ENCODE results near the gene FAM170B. TPM values are rescaled to one million over a fixed set of nuclear protein-coding genes. Genes with fewer than 3 reads are reported as not detected.

Gene FAM170B
- polyA plus RNA-seq, 3 donors = not detected

DNA sequence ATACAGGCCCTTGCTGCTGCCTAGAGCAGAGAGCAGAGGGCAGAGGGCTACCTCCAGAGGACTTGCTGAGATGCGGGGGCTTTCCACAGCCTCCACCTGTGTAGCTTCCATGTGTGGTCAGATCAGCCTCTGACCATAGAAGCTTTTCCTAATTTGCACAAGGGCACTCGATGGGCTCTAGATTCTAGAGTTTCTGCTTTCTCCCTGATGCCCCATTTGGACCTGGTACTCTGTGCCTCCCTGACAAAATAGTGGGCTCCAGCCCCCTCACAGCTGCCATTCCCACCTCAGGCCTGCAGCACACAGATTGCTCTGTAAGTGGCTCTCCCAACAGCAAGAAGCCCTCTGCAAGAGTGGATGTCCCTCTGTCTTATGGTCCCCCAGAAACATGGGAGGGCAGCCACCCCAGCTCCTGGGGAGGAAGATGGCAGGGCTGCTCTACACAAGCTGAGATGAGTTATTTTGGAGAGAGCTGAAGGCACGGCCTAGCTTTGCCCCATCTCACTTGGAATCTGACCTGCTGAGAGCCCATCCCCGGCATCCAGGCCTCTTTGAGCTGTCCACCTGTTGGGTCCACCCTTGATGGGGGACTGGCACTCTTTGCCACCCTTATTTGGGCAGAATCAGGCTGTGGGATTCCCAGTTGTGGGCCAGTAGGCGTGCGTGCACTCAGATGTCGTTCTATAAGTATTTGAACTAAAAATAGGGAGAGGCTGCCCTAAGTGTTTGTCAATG, 37.7 kb upstream of the FAM170B start:
- no peak overlapping the region for H3K27ac ChIP-seq (ENCODE audit: low read depth, low read length)
- 71 to 88% (median 81%) methylated on average over 7 of the region's 7 CpGs for WGBS, 3 donors

DNA sequence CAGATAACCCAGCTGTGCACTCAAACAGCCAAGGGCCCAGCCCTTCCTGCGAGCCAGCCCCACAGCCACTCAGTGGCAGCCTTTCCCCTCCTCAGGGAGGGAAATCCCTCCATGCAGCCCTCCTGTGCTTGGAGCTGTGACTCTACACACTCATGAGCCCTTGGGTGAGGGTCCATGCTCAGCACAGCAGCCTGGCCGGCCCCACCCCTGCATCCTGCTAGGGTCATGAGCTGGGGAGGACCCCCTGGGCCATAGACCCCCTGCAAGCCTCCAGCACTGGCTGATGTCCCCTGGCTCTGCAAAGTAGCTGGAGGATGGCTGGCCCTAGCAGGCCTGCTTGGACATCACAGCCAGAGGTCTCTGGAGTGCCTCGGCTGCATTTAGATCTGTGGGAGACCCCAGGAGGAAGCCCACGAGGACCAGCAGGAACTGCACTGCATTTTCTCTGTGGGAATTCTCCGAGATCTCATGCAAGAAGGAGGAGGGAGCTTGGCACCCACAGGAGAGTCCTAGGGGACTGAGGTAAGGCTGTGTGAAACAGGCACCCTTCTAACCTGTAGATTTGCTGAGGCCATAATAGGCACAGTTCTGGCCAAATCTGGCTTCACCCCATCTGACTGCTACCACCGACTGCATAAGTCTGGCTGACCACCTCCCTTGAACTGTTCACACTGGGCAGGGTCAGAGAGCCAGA, 37.0 kb upstream of the FAM170B start:
- no peak overlapping the region for H3K27ac ChIP-seq (ENCODE audit: low read depth, low read length)
- WGBS, 3 donors = 72 to 81% (median 75%) methylated on average over 6 of the region's 6 CpGs

DNA sequence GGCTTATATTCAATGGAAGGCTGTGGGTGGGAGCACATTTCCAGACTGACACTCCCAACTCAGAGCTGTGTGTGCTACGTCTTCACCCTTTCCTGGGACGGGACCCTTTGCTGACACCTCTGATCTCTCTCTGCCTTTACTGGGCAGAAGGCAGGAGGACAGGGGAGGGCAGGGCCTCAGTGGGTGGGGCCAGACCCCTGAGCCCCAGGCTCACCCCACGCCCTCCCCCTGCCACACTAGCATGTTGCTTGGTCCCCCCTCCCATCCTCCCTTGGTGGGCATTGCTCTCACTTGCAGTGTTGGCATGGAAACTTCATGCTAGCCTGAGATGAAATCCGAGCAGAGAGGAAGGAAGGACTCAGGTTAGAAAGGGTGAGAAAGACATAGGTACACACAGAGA, 36.0 kb upstream of the FAM170B start:
- no peak overlapping the region for H3K27ac ChIP-seq (ENCODE audit: low read depth, low read length)
- WGBS, 3 donors = 59 to 85% (median 82%) methylated on average over 4 of the region's 4 CpGs

DNA sequence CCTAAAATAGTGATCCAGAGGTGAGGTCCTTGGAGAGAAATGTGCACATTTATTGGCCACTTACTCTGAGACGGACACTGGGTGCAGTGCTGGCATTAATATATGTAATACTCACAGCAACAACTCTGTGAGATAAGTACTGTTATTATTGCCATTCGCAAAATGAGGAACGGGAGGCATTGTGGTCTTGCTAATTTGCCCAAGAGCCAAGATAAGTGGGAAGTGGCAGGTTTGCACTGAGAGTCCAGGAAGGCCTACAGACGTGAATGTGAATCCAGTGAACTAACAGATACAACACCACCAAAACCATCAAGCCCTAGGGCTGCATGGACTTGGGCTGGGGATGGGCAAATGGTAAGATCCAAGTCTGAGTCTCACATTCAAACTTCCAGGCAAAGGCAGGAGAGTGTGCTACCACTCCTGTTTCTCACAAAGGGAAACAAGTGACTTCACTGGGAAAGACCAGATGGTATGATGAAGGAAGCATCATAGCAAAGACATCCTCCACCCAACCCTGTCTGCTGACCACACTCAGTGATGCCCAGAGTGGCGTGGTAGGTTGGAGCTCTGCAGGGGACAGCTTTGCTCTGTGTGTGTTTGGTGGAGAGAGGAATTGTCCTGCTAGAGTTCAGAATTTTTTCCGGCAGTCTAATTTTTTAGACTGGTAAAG, 35.1 kb upstream of the FAM170B start:
- 73 to 82% (median 77%) methylated on average over 6 of the region's 6 CpGs for WGBS, 3 donors
- no peak overlapping the region for H3K27ac ChIP-seq (ENCODE audit: low read depth, low read length)

DNA sequence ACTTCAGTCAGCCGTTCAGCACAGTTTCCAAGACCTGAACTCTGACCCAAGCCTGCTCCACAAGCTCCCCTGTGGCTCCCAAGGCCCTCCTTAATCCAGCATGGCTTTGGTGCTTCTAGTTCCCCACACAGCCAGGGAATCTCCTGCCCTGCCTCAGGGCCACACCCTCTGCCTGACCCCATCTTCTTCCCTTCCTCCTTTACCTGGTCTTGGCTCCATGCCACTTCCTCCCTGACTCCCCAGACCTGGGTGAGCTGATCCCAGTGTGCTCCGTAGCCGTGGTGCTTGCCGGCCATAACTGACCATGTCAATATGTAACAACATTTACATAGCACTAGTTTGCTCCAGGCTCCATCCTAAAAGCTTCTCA, 34.3 kb upstream of the FAM170B start:
- 75 to 88% (median 81%) methylated on average over 4 of the region's 4 CpGs for WGBS, 3 donors
- H3K27ac ChIP-seq (ENCODE audit: low read depth, low read length) = no peak overlapping the region

DNA sequence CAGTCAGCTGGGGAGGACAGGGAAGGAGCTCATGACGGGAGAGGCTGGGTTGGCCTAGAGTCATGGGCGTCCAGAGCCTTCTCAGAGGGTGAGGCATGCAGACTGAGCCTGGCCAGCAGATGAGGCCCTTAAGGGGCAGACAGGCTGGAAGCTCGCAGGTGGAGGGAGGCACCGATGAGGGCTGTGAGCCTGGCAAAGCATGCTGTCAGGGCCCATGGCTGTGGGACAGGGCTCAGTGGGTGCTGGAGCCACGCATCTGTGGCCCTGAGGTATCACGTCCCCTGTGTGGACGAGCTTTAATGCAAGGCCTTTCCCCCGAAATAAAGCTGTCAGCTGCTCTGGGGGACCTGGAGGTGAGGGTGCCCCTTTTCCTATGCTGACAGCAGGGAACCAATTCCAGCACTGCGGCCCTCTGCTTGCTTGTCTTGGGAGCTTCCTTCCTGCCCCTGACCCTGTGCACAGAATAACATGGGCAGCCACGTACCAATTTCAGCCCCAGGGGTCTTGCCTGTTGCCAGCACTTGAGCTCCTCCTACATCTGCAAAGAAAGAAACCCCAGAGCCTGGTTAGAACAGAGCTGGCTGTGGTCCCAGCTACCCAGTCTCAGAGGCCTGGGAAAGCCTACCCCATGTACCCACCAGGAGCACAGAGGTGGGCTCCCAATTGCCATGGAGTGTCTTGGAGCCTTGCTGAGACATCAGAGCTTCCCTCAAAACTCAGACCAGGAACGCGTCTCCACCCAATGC, 33.8 kb upstream of the FAM170B start:
- H3K27ac ChIP-seq (ENCODE audit: low read depth, low read length) = no peak overlapping the region
- 77 to 88% (median 78%) methylated on average over 12 of the region's 12 CpGs for WGBS, 3 donors

DNA sequence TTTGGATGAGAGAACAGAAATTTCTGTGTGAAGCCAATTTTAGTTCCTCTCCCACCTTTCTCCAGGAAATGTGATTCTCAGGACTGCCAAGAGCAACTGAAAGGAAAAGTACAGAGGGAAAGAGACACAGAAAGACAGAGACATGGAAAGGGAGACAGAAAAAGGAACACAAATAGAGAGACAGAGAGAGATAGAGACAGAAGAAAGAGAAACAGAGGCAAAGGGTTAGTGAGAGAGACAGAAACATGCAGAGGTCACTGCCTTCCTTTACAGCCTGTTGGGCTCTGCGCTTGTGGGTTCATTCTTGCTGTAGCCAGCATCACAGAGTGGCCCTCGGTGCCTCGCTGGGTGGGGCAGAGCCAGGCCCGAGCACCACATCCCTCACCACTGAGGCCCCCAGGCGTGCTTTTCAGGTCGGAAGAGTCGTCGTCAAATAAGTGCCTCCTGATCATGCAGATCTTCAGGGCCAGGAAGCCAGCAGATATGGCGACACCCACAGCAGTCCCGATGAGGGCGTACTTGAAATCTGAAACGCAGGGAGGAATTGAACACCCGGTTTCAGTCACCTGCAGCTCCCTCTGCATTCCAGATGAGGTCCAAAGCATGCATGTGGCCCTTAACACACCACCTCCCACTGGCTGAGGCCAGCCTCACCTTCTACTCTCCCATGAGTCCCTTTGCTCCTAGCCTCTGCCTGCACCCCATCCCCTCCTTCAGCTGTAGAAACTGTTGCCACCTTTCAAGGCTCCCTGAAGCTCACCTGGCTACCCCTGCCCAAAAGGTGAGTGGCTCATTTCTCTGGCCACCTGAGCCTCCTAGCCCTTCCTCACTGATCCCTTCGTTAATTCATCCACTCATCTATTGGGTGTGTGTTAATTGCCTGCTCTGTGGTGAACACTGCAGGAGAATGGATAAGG, 32.9 kb upstream of the FAM170B start:
- H3K27ac ChIP-seq (ENCODE audit: low read depth, low read length) = no peak overlapping the region
- 71 to 90% (median 86%) methylated on average over 14 of the region's 14 CpGs for WGBS, 3 donors

DNA sequence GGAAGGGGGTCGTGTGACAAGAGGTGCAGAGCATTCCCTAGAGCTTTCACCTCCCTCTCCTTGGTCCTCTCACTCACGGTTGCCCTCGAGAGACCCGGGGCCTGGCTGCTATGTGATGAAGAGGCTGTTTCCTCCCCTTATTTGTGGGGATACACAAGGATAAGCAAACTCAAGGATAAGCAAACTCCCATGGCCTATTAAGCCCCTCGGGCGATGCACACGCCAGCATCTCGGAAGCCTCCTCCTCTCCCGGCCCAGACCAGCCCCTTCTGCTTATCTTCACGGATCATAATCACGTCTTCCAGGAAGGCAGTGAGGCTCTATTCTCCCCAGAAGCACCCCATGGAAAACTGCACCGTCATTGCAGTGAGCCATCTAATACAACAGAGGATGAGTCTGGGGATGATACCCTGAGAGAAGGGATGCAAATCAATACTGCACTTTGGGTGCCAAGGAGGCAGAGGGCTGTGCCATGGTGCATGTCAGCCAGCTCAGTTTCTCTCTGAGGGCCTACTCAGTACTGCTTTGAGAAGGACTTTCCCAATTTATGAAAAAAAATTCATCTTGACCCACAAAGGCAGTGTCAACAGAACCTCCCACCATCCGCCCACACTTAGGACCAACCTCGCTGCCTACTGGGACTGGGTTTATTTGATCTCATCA, 32.1 kb upstream of the FAM170B start:
- WGBS, 3 donors = 76 to 89% (median 88%) methylated on average over 14 of the region's 14 CpGs
- H3K27ac ChIP-seq (ENCODE audit: low read depth, low read length) = no peak overlapping the region

DNA sequence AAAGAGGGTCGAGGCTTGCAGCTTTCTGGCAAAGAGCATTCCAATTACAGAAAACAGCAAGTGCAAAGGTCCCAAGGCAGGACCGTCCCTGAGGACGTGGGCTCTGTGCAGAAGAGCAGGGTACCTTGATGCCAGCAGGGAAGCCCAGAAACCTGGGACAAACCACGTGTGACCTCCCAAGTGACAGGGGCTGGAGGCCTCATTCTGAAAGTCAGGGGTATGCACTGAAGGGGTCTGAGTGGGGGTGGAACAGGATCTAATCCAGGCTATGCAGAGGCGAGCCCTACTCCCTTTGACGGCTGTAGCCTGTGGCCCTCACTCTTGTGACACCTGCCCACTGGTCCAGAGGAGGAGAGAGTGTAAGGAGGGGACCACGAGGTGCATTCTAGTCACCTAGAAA, 31.4 kb upstream of the FAM170B start:
- 73 to 90% (median 84%) methylated on average over 7 of the region's 7 CpGs for WGBS, 3 donors
- no peak overlapping the region for H3K27ac ChIP-seq (ENCODE audit: low read depth, low read length)

DNA sequence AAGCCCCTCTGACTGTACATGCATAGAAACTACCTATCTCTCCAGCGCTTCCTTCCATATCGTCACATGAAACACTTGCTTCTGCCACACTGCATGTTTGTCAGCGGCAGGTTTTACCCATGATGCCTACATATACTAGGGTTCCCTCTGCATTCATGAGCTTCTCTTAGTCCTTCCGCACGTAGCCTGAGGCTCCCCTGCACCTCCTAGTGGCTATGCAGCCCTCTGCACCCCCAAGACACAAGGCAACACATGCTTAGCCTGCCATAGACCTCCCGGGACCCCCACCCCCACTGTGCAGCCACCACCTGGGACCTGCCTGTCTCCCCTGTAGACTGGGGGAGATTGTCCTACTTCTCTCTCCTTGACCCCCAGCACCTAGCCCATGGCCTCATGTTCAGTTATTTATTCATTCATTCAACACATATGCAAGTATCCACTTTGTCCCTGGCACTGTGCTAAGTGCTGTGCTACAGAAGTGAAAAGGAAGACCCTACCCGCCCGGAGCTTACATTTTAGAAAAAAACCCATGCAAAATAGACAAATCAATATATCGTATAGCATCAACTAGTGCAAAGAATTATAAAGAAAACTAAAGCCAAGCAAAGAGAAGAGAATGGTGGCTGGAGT, 30.9 kb upstream of the FAM170B start:
- WGBS, 3 donors = 49 to 63% (median 57%) methylated on average over 9 of the region's 9 CpGs
- H3K27ac ChIP-seq (ENCODE audit: low read depth, low read length) = no peak overlapping the region

DNA sequence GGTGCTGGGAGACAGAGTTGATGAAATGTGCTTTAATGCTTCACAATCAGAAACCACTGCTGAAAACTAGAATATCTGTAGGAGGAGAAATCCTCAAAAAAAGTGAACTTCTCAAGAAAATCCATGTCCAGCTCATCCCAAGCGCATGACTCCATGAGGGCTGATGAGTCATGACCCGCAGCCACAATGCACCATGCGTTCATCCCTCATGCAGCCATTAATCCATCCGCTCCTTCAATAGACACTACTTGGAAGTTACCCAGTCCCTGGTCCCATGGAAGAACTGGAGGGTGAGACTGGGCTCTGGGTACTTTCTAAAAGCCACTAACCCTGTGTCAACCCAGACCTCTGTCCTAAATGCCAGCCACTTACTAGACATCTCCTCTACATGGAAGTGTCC, 29.9 kb upstream of the FAM170B start:
- H3K27ac ChIP-seq (ENCODE audit: low read depth, low read length) = no peak overlapping the region
- WGBS, 3 donors = 87 to 93% (median 89%) methylated on average over 4 of the region's 4 CpGs

DNA sequence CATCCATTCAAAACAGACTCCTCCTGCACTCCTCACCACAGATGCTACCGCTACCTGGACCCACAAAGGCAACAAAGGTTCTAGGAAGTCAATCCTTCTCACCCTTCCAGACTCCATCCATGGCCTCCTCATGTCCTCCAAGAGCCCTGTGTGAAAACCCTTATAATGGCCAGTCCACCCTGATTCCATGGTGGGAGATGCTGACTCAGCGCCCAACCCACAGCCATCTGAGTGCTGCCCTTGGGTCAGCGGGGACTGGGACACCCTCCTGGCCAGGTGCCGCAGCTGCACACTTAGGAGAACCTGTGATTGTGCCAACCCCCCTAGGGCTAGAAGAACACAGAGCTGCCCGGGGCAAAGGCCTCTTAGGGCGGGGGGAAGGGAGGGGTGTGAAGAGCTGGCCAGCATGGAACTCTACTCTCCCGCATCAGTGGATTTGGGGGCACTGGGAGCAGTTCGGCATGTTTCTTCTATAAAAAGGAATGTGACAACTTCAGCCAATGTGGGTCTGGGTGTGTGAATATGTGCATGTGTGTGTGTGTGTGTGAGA, 29.0 kb upstream of the FAM170B start:
- H3K27ac ChIP-seq (ENCODE audit: low read depth, low read length) = no peak overlapping the region
- WGBS, 3 donors = 77 to 88% (median 84%) methylated on average over 8 of the region's 8 CpGs

DNA sequence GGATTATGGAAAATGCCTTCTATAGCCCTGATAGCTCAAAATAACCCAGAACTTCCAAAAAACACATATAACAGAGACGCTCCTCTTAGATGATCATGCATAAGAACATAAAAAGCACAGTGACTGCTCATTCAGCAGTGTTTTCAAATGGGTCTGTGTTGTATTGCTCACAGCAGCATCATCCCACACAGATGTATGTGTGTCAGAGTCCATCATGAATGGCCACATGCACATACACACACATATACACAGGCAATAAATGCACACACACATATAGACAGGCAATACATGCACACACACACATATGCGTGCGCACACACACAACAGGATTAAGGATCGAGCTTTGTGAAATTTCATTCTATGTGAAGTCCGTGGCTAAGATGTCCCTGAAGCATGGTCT, 28.2 kb upstream of the FAM170B start:
- no peak overlapping the region for H3K27ac ChIP-seq (ENCODE audit: low read depth, low read length)
- WGBS, 3 donors = 73 to 86% (median 74%) methylated on average over 5 of the region's 5 CpGs

DNA sequence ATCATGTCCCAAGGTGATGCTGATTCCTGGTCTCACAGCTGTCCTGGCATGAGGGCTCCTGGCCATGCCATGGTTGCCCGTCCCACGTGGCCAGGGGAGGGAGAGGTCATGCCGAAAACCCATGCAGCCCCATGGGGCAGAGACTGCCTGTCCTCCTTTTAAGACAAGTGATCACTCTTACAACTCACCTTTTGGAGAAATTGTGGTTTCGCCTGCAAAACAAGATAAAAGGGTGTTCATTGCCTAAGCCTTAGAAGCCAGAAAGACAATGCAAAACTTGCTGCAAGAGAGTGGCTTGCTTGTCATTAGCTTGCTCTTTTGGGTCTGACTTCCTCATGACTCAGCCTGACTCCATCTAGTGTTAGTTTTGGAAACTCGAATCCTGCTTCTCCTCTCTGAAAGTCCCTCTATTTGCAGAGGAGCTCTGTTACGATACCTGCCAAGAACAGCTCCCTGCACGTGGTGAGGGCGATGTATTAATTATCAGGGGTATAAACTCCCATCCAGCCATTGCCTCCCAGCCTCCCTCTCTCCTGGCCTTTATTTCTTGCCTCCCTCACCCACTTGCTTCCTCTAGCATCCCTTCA, 27.7 kb upstream of the FAM170B start:
- H3K27ac ChIP-seq (ENCODE audit: low read depth, low read length) = no peak overlapping the region
- 48 to 53% (median 48%) methylated on average over 8 of the region's 8 CpGs for WGBS, 3 donors

DNA sequence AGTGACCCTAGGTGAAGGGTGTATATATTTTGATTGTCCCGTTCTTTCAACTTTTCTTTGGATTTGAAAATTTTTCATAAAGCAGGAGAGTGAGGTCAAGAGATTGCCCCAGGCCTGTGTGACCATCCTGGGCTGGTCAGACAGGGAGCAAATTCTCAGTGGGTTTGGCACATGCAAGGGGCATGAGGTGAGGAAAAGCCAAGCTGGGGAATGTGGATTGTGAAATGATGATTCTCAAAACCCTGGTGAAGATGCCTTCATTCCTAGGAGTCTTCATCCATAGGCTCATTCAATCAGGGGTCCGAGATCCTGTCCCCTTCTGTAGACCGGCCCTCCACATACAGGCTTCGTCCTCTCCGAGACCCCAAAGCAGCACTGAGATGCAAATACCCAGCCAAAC, 27.0 kb upstream of the FAM170B start:
- no peak overlapping the region for H3K27ac ChIP-seq (ENCODE audit: low read depth, low read length)
- 79 to 98% (median 94%) methylated on average over 5 of the region's 5 CpGs for WGBS, 3 donors

DNA sequence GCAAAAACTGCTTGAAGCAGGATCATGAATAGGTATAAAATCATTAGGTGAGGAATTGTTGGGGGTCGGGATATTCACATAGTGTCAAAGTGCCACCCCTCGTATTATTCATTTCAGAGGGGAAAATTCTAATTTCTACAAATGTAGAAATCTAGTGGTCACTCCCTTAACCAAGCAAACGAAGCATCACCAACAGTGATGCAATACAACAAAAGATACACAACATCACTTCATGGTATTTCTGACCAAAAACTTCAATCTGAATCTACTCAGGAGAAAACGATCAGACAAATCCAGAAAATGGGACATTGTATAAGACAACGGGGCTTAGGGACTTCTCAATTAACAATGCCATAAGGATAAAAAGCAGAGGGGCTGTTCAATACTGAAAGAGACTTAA, 26.3 kb upstream of the FAM170B start:
- WGBS, 3 donors = 74 to 88% (median 85%) methylated on average over 5 of the region's 5 CpGs

More for the DNA sequence above, 26.3 kb upstream of the FAM170B start:
- H3K27ac ChIP-seq (ENCODE audit: low read depth, low read length) = no peak overlapping the region
